H1 (cell line): ENCODE data around the gene IKZF5. TPM values are rescaled to one million over a fixed set of nuclear protein-coding genes. Genes with fewer than 3 reads are reported as not detected.

Experiments used
- CTCF ChIA-PET: fragments of 300-600 bp; sonication (Branson Sonifier 250); formaldehyde crosslinking; loops from one replicate; lab custom pipeline; 2021; ENCODE audit not compliant: partially characterized antibody; lab: Charles Lee
- POLR2A ChIA-PET: fragments of 300-600 bp; sonication (Branson Sonifier 250); formaldehyde crosslinking; loops from one replicate; lab custom pipeline; 2021; ENCODE audit warnings: inconsistent platforms; ENCODE audit not compliant: partially characterized antibody; lab: Charles Lee
- DNase-seq, 2 experiments: peaks; one replicate each; pipeline versions ENCODE4 v3.0.0 to v3.0.0-alpha.2; 2010 to 2022; ENCODE audit warnings: low spot score in 2 of 2, low read depth in 1 of 2, mixed read lengths in 1 of 2
- FAIRE-seq: peaks from 2 replicates; lab custom pipeline; 2011; peaks lifted over from hg19 to GRCh38; lab: Jason Lieb, UNC
- H2AFZ ChIP-seq: 2 replicates; pipeline ENCODE4 v1.8.1; 2012; ENCODE audit warnings: low read length, inconsistent platforms
- H2AK5ac ChIP-seq: 2 replicates; pipeline ENCODE4 v1.6.1; 2013; ENCODE audit warnings: low read depth, low read length
- H2BK120ac ChIP-seq: replicated peaks from 2 replicates; pipeline ENCODE3; 2013; ENCODE audit warnings: low read depth, low read length, inconsistent platforms
- H2BK12ac ChIP-seq: 2 replicates; pipeline ENCODE4 v1.6.1; 2013; ENCODE audit warnings: low read depth, low read length
- H2BK15ac ChIP-seq: 2 replicates; pipeline ENCODE4 v1.6.1; 2013; ENCODE audit warnings: low read length
- H2BK20ac ChIP-seq: 2 replicates; pipeline ENCODE4 v1.6.1; 2013; ENCODE audit warnings: low read length
- H2BK5ac ChIP-seq: 2 replicates; pipeline ENCODE4 v1.6.1; 2013; ENCODE audit warnings: low read depth, low read length
- H3K14ac ChIP-seq: 2 replicates; pipeline ENCODE4 v1.6.1; 2013; ENCODE audit warnings: inconsistent platforms; ENCODE audit not compliant: insufficient read length
- H3K18ac ChIP-seq: 2 replicates; pipeline ENCODE4 v1.6.1; 2013; ENCODE audit warnings: low read length; ENCODE audit errors: extremely low read depth
- H3K23ac ChIP-seq: 2 replicates; pipeline ENCODE4 v1.6.1; 2013; ENCODE audit warnings: inconsistent platforms; ENCODE audit not compliant: insufficient read length
- H3K23me2 ChIP-seq: 2 replicates; pipeline ENCODE4 v1.6.1; 2013; ENCODE audit warnings: low read depth, low read length
- H3K27ac ChIP-seq: 2 replicates; pipeline ENCODE4 v1.6.1; 2011; ENCODE audit warnings: low read depth, low read length, inconsistent platforms
- H3K27me3 ChIP-seq, 4 experiments: replicated peaks in 1 of 4; 1 replicate in 1 of 4; 2 replicates in 3 of 4; pipeline versions ENCODE4 v1.6.1 to v1.8.1; 2011 to 2013; ENCODE audit warnings: low read length in 3 of 4, mild to moderate bottlenecking in 3 of 4, inconsistent platforms in 2 of 4, mixed read lengths in 2 of 4, moderate library complexity in 1 of 4; ENCODE audit not compliant: control insufficient read depth in 3 of 4, insufficient read depth in 3 of 4; ENCODE audit errors: extremely low read depth in 1 of 4
- H3K36me3 ChIP-seq, 4 experiments: 2 replicates each; pipeline versions ENCODE4 v1.6.1 to v1.8.1; 2011 to 2013; ENCODE audit warnings: mild to moderate bottlenecking in 4 of 4, low read length in 3 of 4, moderate library complexity in 2 of 4, control low read depth in 1 of 4, inconsistent platforms in 1 of 4; ENCODE audit not compliant: insufficient read depth in 4 of 4, control insufficient read depth in 2 of 4
- H3K4ac ChIP-seq: replicated peaks from 2 replicates; pipeline ENCODE3; 2013; ENCODE audit warnings: low read length, low read depth, mixed read lengths, inconsistent platforms; ENCODE audit not compliant: insufficient read length
- H3K4me1 ChIP-seq, 4 experiments: replicated peaks in 1 of 4; 1 replicate in 1 of 4; 2 replicates in 3 of 4; pipeline versions ENCODE4 v1.6.1 to v1.8.1; 2011 to 2013; ENCODE audit warnings: low read length in 3 of 4, inconsistent platforms in 2 of 4, mixed read lengths in 1 of 4; ENCODE audit not compliant: insufficient read depth in 4 of 4, control insufficient read depth in 3 of 4
- H3K4me2 ChIP-seq, 2 experiments: 2 replicates each; pipeline versions ENCODE4 v1.6.1 to v1.8.1; 2011 to 2013; ENCODE audit warnings: low read depth in 2 of 2, low read length in 2 of 2, control low read depth in 1 of 2, inconsistent platforms in 1 of 2, mild to moderate bottlenecking in 1 of 2; ENCODE audit not compliant: insufficient read depth in 1 of 2
- H3K4me3 ChIP-seq, 4 experiments: fragments of 200-600, 300-600 bp in 1 of 4; sonication (generic), shearing (Covaris generic), sonication (Bioruptor Twin) in 1 of 4; 2 replicates each; pipeline versions ENCODE4 v1.5.1 to v1.8.1; 2011 to 2016; ENCODE audit warnings: low read length in 4 of 4, low read depth in 3 of 4, control low read depth in 2 of 4, inconsistent platforms in 2 of 4, mild to moderate bottlenecking in 2 of 4, mixed read lengths in 1 of 4, moderate library complexity in 1 of 4; ENCODE audit not compliant: insufficient read depth in 2 of 4; ENCODE audit errors: extremely low read depth in 1 of 4
- H3K56ac ChIP-seq: replicated peaks from 2 replicates; pipeline ENCODE3; 2013; ENCODE audit warnings: low read depth, mild to moderate bottlenecking, mixed read lengths, low read length, inconsistent platforms; ENCODE audit not compliant: insufficient read length
- H3K79me1 ChIP-seq: 2 replicates; pipeline ENCODE4 v1.6.1; 2013; ENCODE audit warnings: low read depth, low read length, control low read depth
- H3K79me2 ChIP-seq, 2 experiments: 2 replicates each; pipeline versions ENCODE4 v1.6.1 to v1.8.1; 2012 to 2013; ENCODE audit warnings: low read length in 2 of 2, mild to moderate bottlenecking in 2 of 2, inconsistent platforms in 1 of 2; ENCODE audit not compliant: insufficient read depth in 2 of 2, control insufficient read depth in 1 of 2
- H3K9ac ChIP-seq, 4 experiments: replicated peaks in 1 of 4; 1 replicate in 1 of 4; 2 replicates in 3 of 4; pipeline versions ENCODE4 v1.6.1 to v1.8.1; 2011 to 2013; ENCODE audit warnings: low read depth in 3 of 4, low read length in 3 of 4, control low read depth in 2 of 4, mild to moderate bottlenecking in 2 of 4, moderate library complexity in 2 of 4, inconsistent platforms in 1 of 4; ENCODE audit errors: extremely low read depth in 1 of 4
- H3K9me3 ChIP-seq, 2 experiments: 2 replicates each; pipeline versions ENCODE4 v1.6.1 to v1.8.1; 2012 to 2013; ENCODE audit warnings: mild to moderate bottlenecking in 2 of 2, moderate library complexity in 2 of 2, control low read depth in 1 of 2, inconsistent platforms in 1 of 2, low read depth in 1 of 2, low read length in 1 of 2, mixed read lengths in 1 of 2; ENCODE audit not compliant: insufficient read depth in 2 of 2
- H4K20me1 ChIP-seq, 2 experiments: replicated peaks in 1 of 2; 2 replicates each; pipeline versions ENCODE3 to v1.8.1; 2011 to 2013; ENCODE audit warnings: inconsistent platforms in 2 of 2, low read length in 2 of 2, mild to moderate bottlenecking in 1 of 2; ENCODE audit not compliant: insufficient read depth in 2 of 2, control insufficient read depth in 1 of 2
- H4K5ac ChIP-seq: 2 replicates; pipeline ENCODE4 v1.6.1; 2013; ENCODE audit warnings: low read length, low read depth, mixed read lengths, inconsistent platforms; ENCODE audit not compliant: insufficient read length
- H4K8ac ChIP-seq: 2 replicates; pipeline ENCODE4 v1.8.0; 2013; ENCODE audit warnings: mild to moderate bottlenecking, moderate library complexity, low read length, inconsistent platforms; ENCODE audit not compliant: insufficient read depth; ENCODE audit errors: extremely low read depth
- H4K91ac ChIP-seq: replicated peaks from 2 replicates; pipeline ENCODE3; 2013; ENCODE audit warnings: low read length, mixed read lengths, inconsistent platforms; ENCODE audit not compliant: insufficient read length
- HDAC6 ChIP-seq: IDR thresholded peaks from one replicate; pipeline ENCODE4 v1.7.1; 2012; ENCODE audit warnings: low read depth, mild to moderate bottlenecking, inconsistent platforms, low read length, moderate library complexity
- WGBS, 2 experiments: shearing (Covaris generic) in 1 of 2; methylation state at CpG; one replicate each; pipeline versions ENCODE4 v1.1.6 to v1.1.7; 2013 to 2015; ENCODE audit warnings: low lambda C conversion rate in 2 of 2, mixed read lengths in 2 of 2, inconsistent platforms in 1 of 2, low coverage in 1 of 2, missing lambda C conversion rate in 1 of 2; ENCODE audit not compliant: insufficient replicate concordance in 2 of 2, insufficient coverage in 1 of 2, insufficient read length in 1 of 2; ENCODE audit errors: extremely low coverage in 1 of 2, missing lambda C conversion rate in 1 of 2; 5-methylcytosine and 5-hydroxymethylcytosine counted together
- polyA plus RNA-seq, 7 experiments: library from polyadenylated mRNA; depleted of rRNA in 3 of 7; stranded (reverse) in 5 of 7; unstranded in 2 of 7; fragments of >200 nt in 5 of 7; fragments of 200-250 nt in 2 of 7; gene quantifications; 1 replicate in 5 of 7; 2 replicates in 1 of 7; 4 replicates in 1 of 7; pipeline versions ENCODE4 v1.2.1 to v1.2.3, GENCODE V29; 2011 to 2013; ENCODE audit warnings: missing spikeins in 2 of 7, mixed read lengths in 2 of 7
- total RNA-seq: library from RNA; stranded (reverse); fragmentation: NEBNext Ultra II Directional; extraction: Animal tissue kit (Norgen Biotek cat#: 25700); gene quantifications from 2 replicates; pipeline ENCODE4 v1.2.1, GENCODE V29; 2021

Gene IKZF5
- total and polyA plus RNA-seq, 2 of the 8 experiments (the other 6 are each of a cell fraction or from before 2014, with no cell fraction given) = 5.2 to 15.3 TPM

- Histone ChIP-seq H3K36me3 (peaks cover 0 to 10% (median 6%) of the 10 kb centered on the region in 4 experiments; a peak in 6 of 8 replicates), H2BK5ac (no peak overlapping the region), H3K9ac (no peak overlapping the region), H3K18ac (no peak overlapping the region), H3K56ac (no peak overlapping the region), H3K9me3 (no peaks in the 10 kb centered on the region), H3K4me2 (no peak overlapping the region), H3K14ac (no peak overlapping the region), H2AFZ (no peak overlapping the region), H2BK15ac (no peak overlapping the region), H2BK12ac (no peak overlapping the region), H4K20me1 (no peaks in the 10 kb centered on the region), H3K4ac (no peak overlapping the region), H3K79me1 (no peaks in the 10 kb centered on the region), H2BK120ac (no peak overlapping the region), H3K4me1 (no peaks in the 10 kb centered on the region), H3K27me3 (no peaks in the 10 kb centered on the region), H3K23me2 (no peaks in the 10 kb centered on the region), H2BK20ac (no peak overlapping the region), H4K5ac (no peak overlapping the region), H2AK5ac (no peak overlapping the region), H3K4me3 (no peak overlapping the region), H4K91ac (no peak overlapping the region), H4K8ac (no peak overlapping the region), H3K23ac (no peak overlapping the region), H3K27ac (no peak overlapping the region), H3K79me2 (no peaks in the 10 kb centered on the region)
- FAIRE-seq (peak; percentile 42), DNase-seq (no peak)
- ChIA-PET POLR2A (interaction anchor here (0.9 kb wide), 1 partner anchor 37 kb away, joined by 3 read pairs; no protein-coding TSS in a partner anchor), CTCF (interaction anchor here (0.6 to 4.7 kb wide), 25 partner anchors 11 to 536 kb away, joined by 3 to 21 read pairs (median 5); no protein-coding TSS in a partner anchor)
- 87% methylated on average over 2 of the region's 2 CpGs; no CpG with 5 or more reads in 1 of the 2 experiments for WGBS, 2 experiments
- no peak for TF ChIP-seq HDAC6
Observed at GRCh38 chr10:123044391-123044790, 35.8 kb upstream of the IKZF5 start.
